Measurements from ENCODE around the gene ZNF724.
"Not testable (repeated sequence)": the region's sequence is repeated elsewhere in the genome, so short reads cannot be mapped to it uniquely, and the experiment has no call there.

The ZNF724 gene
- 3.1 to 4.6 (median 4.5) reads per million in 3 experiments for total RNA-seq

DNA sequence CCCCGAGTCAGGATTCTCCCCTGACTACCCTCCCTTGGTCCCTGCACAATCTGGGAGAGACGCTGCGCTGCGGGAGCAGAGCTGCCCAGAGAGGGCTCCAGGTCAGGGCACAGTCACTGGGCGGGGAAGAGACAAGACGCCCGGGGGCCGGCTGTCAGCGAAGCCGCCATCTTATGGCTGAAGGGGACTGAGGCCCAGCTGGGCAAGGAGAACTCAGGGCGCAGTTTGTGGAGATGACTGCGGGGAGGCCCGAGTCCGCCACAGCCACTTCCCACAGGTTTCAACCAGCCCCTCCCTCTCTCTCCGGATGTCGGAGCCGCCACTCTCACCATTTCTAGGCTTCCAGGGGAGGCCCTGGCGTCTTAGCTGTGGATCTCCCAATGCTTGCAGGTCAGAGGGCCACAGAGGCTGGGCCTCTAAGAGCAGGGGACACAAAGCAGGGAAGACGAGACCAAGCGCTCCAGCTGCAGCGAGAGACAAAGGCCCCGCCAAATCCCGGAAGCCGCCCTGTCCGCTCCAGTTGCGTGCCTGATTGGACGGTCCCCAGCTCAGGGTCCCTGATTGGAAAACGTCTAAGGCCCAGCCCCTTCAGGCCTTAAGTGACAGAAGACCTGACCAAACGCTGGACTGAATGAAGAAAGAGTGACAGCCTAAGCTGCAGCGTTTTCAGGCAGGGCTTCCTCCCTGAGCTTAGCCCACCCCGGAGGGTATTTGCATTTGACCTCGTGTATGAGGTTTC lies at the start of gene ZNF724:
TSS of gene ZNF724 (minus strand) at position 484 of the 739 bp plus-strand sequence. CDS start at position 332, 152 bp downstream.
- peak; percentile 86 for DNase-seq

DNA sequence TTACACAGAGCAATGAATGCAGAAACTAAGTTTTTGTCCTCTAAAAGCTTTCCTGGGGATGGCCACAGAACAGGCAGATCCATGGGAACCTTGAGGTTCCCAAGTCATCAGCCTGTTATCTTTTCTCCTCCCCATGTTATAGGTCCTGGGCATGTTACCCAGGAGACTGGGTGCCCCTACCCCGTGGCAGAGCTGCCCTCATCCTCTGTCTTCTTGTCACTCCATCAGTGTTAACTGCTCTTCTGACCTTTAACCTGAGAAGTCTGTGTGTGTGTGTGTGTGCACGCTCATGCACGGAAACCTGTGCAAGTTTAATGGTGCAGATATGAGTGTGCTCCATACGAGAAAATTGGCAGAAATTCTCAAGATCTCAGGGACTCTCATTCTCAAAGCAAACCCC lies 43.9 kb upstream of the ZNF724 start:
- no peak for DNase-seq

DNA sequence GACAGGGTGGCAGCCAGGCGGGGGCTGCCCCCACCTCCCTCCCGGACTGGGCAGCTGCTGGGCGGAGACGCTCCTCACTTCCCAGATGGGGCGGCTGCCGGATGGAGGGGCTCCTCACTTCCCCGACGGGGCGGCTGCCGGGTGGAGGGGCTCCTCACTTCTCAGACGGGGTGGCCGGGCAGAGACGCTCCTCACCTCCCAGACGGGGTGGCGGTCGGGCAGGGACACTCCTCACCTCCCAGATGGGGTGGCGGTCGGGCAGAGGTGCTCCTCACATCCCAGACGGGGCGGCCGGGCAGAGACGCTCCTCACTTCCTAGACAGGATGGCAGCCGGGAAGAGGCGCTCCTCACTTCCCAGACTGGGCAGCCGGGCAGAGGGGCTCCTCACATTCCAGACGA lies 39.8 kb upstream of the ZNF724 start:
- DNase-seq: not testable (repeated sequence)

DNA sequence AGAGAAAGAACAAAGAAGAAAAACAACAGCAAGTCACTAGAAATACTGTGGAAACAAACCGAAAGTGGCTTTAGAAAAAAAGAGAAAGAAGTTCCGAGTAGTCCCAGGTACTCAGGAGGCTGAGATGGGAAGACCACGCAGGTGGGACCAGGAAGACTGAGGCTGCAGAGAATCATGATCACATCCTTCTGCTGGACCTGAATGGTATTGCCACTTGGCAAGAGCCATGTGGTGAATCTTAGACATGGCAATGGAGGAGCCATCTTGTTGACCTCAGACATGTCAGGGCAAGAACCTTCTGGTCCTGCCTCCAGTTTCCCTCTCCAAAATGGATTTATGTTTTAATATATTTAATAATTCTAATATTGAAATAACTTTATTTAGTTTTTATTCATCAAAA lies 37.4 kb upstream of the ZNF724 start:
- DNase-seq: no peak

DNA sequence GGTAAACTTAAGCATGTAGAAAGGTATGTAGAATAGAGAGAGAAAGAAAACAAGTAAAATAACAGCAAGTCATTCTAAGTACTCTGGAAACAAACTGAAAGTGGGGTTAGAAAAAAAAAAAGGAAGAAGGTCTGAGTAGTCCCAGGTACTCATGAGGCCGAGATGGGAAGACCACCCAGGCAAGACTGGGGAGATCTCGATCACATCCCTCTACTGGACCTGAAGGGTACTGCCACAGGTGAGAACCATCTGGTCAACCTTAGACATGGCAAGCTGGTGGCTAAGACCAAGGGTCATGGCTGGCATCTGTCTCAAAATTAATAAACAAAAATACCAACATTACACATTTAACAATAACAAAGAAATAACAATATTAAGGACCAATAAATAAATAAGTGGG lies 36.3 kb upstream of the ZNF724 start:
- no peak for DNase-seq

DNA sequence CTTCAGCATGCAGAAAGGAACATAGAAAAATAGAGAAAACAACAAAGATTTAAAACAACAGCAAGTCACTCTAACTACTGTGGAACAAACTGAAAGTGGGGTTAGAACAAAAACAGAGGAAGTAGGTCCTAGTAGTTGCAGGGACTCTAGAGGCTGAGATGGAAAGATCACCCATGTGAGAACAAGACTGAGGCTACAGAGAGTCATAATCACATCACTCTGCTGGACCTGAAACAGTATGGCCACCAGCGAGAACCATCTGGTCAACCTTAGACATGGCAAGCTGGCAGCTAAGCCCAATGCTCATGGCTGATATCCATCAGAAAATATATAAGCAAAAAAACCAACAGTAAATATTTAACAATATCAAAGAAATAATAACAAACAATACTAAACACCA lies 35.8 kb upstream of the ZNF724 start:
- no peak for DNase-seq

DNA sequence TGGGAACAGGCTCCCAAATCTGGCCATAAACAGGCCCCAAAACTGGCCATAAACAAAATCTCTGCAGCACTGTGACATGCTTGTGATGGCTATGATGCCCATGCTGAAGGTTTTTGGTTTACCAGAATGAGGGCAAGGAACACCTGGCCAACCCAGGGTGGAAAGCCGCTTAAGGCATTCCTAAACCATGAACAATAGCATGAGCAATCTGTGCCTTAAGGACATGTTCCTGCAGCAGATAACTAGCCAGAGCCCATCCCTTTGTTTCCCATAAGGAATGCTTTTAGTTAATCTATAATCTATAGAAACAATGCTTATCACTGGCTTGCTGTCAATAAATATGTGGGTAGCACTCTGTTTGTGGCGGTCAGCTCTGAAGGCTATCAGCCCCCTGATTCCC lies 35.1 kb upstream of the ZNF724 start:
- DNase-seq: not testable (repeated sequence)

DNA sequence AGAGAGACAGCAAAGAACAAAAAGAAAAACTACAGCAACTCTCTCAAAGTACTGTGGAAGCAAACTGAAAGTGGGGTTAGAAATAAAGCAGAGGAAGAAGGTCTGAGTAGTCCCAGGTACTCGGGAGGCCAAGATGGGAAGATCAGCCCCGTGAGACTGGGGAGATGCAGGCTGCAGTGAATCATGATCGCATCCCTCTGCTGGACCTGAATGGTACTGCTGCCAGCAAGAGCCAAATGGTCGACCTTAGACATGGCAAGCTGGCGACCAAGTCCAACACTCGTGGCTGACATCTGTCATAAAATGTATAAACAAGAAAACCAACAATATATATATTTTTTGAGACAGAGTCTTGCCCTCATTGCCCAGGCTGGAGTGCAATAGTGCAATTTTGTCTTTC lies 33.7 kb upstream of the ZNF724 start:
- DNase-seq: peak; percentile 46

DNA sequence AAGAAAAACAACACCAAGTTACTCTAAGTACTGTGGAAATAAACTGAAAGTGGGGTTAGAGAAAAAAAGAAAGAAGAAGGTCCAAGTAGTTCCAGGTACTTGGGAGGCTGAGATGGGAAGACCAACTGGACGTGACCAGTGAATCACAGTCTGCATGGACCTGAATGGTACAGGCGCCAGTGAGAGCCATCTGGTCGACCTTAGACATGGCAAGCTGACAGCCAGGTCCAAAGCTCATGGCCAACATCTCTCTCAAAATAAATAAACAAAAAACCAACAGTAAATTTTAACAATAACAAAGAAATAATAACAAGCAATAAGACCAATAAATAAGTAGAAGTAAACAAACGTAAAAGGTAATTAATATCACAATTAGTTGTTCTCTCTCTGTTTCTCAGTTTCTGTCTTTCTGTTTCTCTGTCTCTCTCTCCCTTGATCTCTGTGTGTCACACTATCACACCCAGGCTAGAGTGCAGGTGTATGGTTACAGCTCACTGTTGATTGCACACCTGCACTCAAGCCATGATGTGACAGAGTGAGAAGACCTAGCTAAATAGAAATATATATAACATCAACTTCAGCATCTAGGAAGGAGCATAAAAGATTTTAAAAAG lies 31.6 kb upstream of the ZNF724 start:
- no peak for DNase-seq

DNA sequence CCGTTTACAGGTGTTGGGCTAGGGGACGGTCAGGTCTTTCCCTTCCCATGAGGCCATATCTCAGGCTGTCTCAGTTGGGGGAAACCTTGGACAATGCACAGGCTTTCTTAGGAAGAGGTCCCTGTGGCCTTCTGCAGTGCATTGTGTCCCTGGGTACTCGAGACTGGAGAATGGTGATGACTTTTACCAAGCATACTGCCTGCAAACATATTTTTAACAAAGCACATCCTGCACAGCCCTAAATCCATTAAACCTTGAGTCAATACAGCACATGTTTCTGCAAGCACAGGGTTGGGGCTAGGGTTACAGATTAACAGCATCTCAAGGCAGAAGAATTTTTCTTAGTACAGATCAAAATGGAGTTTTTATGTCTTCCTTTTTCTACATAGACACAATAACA lies 27.9 kb upstream of the ZNF724 start:
- DNase-seq: not testable (repeated sequence)

DNA sequence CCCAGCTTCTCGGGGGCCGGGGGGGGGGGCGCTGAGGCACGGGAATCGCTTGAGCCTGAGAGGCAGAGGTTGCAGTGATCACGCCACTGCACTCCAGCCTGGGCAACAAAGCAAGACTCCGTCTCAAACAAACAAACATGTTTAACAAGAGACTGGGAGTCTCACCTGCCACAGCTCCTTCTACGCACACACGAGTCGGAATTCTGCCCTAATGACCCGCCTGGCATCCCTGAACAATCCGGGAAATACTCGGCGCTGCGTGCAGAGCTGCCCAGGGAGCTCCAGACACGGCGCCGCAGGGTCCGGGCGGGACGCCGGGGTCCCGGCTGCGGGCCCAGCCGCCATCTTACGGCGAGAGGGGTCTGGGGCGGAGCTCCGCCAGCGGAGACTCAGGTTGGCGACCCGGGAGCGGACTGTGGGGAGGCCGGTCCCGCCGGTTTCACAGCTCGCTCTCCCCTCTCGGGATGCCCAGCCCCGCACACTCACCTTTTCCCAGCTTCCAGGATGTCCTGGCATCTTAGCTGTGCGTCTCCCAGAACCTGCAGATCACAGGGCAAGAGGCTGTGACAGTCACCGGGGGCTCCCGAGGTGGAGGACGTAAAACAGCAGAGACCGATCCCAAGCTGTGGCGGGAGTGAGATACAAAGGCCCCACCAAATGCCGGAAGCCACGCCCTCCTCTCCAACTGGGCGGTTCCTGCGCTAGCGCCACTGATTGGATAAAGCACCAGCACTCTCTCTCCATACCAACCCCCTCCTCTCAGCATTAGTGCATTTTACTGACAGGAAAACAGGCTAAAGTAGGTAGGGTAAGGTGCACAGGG lies 23.6 kb upstream of the ZNF724 start:
- DNase-seq: peak; percentile 90

DNA sequence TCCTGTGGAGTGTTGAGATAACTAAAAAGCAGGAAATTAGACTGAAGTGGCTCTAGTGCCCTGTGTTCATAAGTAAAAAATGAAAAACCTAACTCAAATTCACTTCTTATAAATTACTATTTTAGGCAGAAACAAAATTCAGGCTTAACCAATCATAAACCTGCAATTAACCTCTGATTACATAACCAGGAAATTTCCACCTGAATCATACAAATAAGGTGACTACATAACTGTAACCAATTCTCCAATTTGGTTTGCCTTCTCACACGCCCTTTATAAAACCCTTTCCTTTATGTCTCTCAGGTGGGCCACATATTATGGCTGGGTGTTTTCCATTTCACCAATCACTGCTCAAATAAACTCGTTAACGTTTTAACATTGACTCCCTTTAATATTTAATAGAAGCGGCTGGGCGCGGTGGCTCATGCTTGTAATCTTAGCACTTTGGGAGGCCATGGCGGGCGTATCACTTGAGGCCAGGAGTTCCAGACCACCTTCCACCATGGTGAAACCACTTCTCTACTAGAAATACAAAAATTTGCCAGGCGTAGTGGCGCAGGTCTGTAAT lies 22.9 kb upstream of the ZNF724 start:
- DNase-seq: peak; percentile 5

DNA sequence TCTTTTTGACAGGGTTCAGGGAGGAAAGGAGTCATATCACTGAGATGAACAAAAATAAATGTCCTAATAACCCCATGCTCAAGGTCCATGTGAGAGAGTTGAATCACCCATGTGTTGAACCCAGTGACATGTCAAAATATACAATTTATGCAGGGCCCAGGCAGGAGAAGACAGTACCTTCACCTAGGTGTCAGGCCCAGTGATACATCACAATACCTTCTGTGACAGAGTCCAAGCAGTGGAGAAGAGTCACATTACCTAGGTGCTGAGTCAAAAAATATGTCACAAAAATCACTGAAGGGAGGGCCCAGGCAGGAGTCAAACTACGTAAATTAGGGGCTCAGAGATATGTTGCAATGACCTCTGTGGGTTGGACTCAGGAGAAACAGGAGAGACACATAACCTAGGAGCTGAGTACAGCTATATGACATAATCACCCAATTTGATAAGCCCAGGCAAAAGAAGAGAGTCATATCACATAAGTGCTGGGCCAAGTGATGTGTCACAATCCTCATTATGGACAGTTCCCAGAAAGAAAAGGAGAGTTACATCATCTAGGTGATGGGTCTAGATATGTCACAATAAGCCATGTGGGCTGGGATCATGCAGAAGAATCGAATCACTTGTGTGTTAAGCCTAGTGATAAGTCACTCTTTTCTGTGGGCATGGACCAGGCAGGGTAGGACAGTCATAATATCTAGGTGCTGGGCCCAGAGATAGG lies 13.8 kb upstream of the ZNF724 start:
- DNase-seq: no peak

DNA sequence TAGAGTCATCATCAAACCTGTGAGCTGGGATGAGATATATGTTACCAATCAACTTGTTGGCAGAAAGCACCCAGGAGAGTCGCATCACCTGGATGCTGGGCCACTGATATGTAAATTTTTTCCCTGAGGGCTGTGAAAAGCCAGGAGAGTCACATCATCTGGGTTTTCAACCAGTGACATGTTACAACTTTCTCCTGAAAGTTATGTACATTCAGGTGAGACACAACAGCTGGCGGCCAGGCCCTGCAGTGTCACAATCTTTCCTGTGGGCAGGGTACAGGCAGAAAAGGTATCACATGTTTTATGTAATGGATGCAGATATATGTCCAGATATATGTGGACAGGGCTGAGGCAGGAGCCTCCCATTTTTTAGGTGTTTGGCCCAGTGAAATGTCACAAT lies 13.2 kb upstream of the ZNF724 start:
- DNase-seq: no peak

DNA sequence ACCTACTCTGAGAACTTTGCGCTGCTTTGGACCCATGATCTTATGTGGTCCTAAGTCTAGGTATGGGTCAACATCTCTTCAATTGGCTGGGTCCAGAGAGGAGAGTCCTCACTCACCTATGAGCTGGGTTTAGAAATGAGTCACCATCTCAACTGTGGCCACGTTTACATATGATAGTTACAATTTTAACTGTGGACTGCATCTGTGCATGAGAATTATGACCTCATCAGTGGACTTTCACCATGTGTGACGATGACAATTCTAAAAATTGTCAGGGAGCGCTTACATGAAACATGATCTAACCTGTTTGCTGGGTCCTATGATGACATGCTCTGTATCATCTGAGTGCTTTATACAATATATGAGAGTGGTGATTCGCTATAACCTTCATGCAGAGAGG lies 12.7 kb upstream of the ZNF724 start:
- DNase-seq: no peak

DNA sequence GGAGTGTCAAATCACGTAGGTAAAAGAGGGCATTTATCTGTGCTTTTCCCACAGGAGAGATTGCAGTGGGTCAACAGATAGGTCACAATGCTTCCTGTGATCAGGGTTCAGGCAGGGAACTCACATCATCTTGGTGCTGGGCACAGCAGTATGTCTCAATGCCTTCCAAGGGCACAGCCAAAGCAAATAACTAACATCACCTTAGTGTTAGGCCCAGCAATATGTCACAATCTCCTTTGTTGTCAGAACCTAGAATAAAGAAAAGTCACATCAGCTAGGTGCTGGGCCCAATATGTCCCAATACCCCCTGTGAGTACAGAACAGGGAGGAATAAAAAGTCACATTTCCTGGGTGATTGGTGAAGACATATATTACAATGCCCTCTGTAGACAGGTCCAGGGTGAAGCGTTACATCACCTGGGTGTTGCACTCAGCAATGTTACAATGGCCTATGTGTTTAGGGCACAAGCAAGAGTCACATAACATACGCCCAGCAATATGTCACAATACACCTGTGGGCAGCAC lies 11.4 kb upstream of the ZNF724 start:
- DNase-seq: no peak

DNA sequence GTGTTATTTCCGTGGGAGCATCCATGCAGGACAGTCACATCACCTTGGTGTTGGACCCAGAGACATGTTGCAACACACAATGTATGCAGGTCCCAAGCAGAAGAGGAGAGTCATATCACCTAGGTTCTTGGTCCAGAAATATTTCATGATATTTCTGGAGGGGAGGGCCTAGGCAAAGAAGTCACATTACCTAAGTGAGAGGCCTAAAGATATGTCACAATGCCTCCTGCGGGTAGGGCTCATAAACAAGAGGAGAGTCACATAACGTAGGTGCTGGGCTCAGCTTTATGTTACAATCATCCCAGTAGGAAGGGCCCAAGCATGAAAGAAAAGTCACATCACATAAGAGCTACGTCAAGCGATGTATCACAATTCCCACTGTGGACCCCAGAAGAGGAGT lies 10.8 kb upstream of the ZNF724 start:
- no peak for DNase-seq

DNA sequence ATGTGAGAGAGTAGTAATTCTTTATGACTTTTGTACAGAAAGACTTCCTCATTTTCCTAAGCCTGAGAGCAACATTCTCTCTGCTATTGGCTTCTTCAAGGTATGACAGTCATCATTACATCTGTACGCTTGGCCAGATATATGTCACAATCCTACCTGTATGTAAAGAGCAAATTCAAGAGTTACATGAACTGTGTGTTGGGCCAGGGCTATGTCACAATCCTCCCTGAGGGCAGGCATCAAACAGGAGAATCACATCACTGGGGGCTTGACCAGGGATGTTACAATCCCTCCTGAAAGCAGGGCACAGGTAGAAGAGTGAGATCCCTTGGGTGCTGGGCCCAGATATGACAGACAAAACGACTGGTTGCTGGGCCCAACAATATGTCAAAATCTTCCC lies 9.8 kb upstream of the ZNF724 start:
- DNase-seq: no peak

DNA sequence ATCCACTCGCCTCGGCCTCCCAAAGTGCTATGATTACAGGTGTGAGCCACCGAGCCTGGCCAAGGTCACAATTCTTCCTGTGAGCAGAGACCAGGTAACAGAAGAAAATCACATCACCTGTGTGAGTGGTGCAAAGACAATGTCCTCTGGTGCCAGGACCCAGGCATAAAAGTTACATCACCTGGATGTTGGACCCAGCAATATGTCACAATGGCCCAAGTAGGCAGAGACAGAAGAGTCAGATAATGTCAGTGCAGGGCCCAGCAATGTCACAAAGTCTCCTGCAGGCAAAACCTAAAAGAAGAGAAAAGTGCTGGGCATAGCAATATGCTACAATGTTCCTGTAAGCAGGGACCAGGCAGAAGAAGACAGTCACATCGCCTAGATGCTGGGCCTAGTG lies 5.5 kb upstream of the ZNF724 start:
- no peak for DNase-seq

DNA sequence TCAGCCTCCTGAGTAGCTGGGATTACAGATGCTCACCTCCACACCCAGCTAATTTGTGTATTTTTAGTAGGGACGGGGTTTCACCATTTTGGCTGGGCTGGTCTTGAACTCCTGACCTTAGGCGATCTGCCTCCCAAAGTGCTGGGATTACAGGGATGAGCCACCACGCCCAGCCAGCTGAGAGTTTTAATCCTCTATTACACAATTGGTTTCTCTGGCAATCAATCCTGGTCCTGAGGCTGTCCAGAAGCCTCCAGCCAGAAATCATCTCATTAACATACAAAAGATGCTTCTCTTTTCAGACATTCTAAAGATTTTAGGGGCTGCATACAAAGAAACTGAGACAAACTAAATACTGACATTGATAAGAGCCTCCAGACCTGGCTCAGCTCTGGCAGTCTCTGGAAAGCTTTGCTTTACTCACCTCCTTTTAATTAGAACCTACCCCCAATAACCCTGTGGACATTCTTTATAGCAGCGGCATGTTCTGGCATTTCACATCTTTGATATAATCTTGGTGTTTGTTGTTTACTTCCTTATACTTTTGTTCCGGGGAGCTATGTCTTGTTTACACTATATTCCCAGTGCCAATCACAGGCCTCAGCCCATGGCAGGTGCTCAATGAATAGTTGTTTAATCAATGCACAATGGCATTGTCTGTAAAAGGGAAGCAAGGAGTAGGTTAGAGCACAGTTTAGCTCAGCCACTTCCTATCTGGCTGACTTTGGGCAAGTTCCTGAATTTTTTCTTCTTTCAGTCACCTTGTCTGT lies 4.1 kb upstream of the ZNF724 start:
- no peak for DNase-seq

DNA sequence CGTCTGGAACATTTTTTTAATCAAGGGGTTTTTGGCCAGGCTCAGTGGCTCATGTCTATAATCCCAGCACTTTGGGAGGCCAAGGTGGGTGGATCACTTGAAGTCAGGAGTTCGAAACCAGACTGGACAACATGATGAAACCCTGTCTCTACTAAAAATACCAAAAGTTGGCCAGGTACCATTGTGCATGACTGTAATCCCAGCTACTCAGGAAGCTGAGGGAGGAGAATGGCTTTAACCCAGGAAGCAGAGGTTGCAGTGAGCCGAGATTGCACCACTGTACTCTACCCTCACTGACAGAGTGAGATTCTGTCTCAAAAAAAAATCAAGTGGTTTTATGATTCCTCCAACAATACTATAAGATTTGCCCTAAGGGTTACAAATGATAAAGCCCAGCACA lies 3.1 kb upstream of the ZNF724 start:
- DNase-seq: not testable (repeated sequence)

DNA sequence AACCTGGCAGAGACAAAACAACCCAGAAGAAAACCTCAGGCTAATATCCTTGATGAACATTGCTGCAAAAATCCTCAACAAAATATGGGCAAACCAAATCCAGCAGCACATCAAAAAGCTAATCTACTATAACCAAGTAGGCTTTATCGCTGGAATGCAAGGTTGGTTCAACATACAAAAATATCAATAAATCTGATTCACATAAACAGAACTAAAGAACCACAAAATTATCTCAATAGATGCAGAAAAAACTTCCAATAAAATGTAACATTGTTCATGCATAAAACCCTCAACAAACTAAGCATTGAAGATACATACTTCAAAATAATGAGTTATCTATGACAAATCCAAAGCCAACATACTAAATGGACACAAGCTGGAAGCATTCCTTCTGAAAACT lies 8.8 kb downstream of the ZNF724 start:
- DNase-seq: no peak
